ENCODE results near the gene APOBEC3F. TPM values are rescaled to one million over a fixed set of nuclear protein-coding genes. Genes with fewer than 3 reads are reported as not detected.

APOBEC3F gene
- polyA plus RNA-seq, 3 donors from 2014 or later: 9.0 to 43.0 (median 16.8) TPM

DNA sequence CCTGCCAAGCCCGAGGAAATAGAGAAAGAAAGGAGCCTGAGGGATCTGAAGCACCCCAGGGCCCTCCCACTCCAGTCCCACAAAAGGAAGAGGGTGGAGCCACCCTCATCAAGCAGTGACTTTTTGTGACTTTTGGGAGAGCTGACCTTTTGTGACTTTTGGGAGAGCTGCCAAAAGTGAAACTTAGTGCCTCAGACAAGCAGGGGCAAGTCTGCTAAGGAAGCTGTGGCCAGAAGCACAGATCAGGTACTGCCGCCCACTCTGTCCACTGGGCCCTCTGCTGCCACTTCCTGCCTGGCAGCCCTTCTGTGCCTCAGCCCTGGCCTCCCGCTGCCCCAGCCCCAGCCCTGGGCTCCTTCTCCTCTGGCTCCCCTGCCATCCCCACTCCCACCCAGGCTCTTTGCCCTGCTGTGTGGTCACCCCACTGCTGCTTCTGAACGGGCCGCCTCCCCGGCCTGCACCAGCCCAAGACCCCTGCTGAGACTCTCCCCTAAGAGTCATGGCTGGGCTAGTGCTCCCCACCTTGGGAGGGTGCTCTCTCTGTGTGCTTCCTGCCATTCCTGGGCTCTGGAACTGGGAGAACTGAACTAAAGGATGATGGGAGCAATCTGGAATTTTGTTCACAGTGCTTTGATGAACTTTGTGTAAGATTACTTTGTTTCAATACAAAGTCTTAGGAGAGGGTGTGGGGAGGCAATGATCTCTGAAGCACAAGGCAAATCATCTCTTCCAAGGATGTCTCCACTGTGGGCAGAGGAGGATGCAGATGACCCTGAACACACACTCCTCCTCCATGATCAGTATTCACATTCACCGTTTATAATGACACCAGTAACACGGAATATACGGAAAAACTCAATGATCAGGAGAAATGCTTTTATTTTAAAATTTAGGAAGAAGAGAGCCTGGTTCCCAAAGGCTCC, 56.7 kb downstream of the APOBEC3F start, which contains the start of gene APOBEC3H:
Gene APOBEC3H (plus strand): TSS at position 147 of the 923 bp plus-strand sequence. CDS start 3,035 bp downstream, outside the sequence.
- Mint-ChIP-seq H3K9me3 (no peaks in the 10 kb centered on the region), H3K27me3 (ENCODE audit: low read depth in 3 of 3) (peaks cover 2 to 16% (median 10%) of the 10 kb centered on the region in 3 donors), H3K27ac (peak within 1 kb of the TSS; percentile 93 to 100 (median 98)), H3K36me3 (no peaks in the 10 kb centered on the region), H3K4me3 (peak within 1 kb of the TSS; percentile 76 to 87 (median 80)), H3K4me1 (peaks cover 79 to 83% of the 10 kb centered on the region in 2 donors)
- DNase-seq: peak; percentile 63 to 68 (median 67)

- Mint-ChIP-seq H3K36me3 (no peaks in the 10 kb centered on the region), H3K4me1 (peaks cover 73 to 77% of the 10 kb centered on the region in 2 donors), H3K4me3 (peak overlapping the region; percentile 76 to 87 (median 80)), H3K27me3 (ENCODE audit: low read depth in 3 of 3) (peaks cover 2 to 16% (median 9%) of the 10 kb centered on the region in 3 donors), H3K27ac (peak overlapping the region; percentile 93 to 100 (median 98)), H3K9me3 (no peaks in the 10 kb centered on the region)
- peak in 2 of 3 donors; percentile 22 to 42 for DNase-seq
These were observed 57.4 kb downstream of the APOBEC3F start for GRCh38 chr22:39098026-39098425.

GRCh38 chr22:39098576-39098975, 57.9 kb downstream of the APOBEC3F start:
- Mint-ChIP-seq H3K27me3 (ENCODE audit: low read depth in 3 of 3) (peaks cover 2 to 13% (median 9%) of the 10 kb centered on the region in 3 donors), H3K27ac (peak overlapping the region; percentile 93 to 100 (median 98)), H3K4me1 (peaks cover 75% of the 10 kb centered on the region in 2 donors), H3K4me3 (peak overlapping the region; percentile 51 to 87 (median 60)), H3K36me3 (peaks cover 0 to 5% (median 0%) of the 10 kb centered on the region in 3 donors), H3K9me3 (no peaks in the 10 kb centered on the region)
- no peak for DNase-seq

DNA sequence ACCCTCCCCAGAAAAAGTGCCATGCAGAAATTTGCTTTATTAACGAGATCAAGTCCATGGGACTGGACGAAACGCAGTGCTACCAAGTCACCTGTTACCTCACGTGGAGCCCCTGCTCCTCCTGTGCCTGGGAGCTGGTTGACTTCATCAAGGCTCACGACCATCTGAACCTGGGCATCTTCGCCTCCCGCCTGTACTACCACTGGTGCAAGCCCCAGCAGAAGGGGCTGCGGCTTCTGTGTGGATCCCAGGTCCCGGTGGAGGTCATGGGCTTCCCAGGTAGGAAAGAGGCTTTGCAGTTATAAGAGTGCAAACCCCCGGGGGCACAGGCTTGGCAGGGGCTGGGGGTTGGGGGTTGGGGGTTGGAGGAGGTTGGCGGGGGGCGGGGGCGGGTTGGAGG, 60.6 kb downstream of the APOBEC3F start:
- Mint-ChIP-seq H3K27me3 (ENCODE audit: low read depth in 3 of 3) (peaks cover 2 to 10% (median 3%) of the 10 kb centered on the region in 3 donors), H3K27ac (peak overlapping the region in 3 of 6 donors; percentile 46 to 83 (median 62)), H3K4me3 (peak overlapping the region in 1 of 5 donors; percentile 41), H3K36me3 (peaks cover 0 to 6% (median 0%) of the 10 kb centered on the region in 3 donors), H3K9me3 (no peaks in the 10 kb centered on the region), H3K4me1 (peaks cover 50 to 54% of the 10 kb centered on the region in 2 donors)
- no peak for DNase-seq

GRCh38 chr22:39103431-39103830, 62.8 kb downstream of the APOBEC3F start:
- Mint-ChIP-seq H3K27me3 (ENCODE audit: low read depth in 3 of 3) (peaks cover 0 to 2% (median 0%) of the 10 kb centered on the region in 3 donors), H3K36me3 (peaks cover 0 to 6% (median 0%) of the 10 kb centered on the region in 3 donors), H3K9me3 (no peaks in the 10 kb centered on the region), H3K27ac (peak overlapping the region in 4 of 6 donors; percentile 52 to 86 (median 65)), H3K4me3 (no peak overlapping the region), H3K4me1 (peaks cover 32% of the 10 kb centered on the region in 2 donors)
- no peak for DNase-seq

Other genes starting within 250 kb of the APOBEC3F start
- 10 to 100 TPM; 16.7 to 16.9 (median 16.8) TPM for gene DNAL4, start 246.7 kb upstream of the APOBEC3F start, polyA plus RNA-seq
- 1 to 10 TPM in 1 of 3 donors, under 1 TPM in 2; 0.59 to 1.4 (median 0.66) TPM for gene NPTXR, start 196.8 kb upstream of the APOBEC3F start, polyA plus RNA-seq
- 10 to 100 TPM in 1 of 3 donors, 1 to 10 TPM in 2; 5.2 to 16.1 (median 6.3) TPM for gene CBX6, start 168.6 kb upstream of the APOBEC3F start, polyA plus RNA-seq
- gene APOBEC3A, start 83.3 kb upstream of the APOBEC3F start, polyA plus RNA-seq: not detected
- 1 to 10 TPM; 2.0 to 3.9 (median 3.3) TPM for gene APOBEC3B, start 58.5 kb upstream of the APOBEC3F start, polyA plus RNA-seq
- gene APOBEC3C, start 26.6 kb upstream of the APOBEC3F start, polyA plus RNA-seq: 100 to 1,000 TPM; 242 to 468 (median 346) TPM
- 10 to 100 TPM in 2 of 3 donors, 1 to 10 TPM in 1; 3.9 to 25.3 (median 15.4) TPM for gene APOBEC3D, start 19.7 kb upstream of the APOBEC3F start, polyA plus RNA-seq
- 100 to 1,000 TPM; 494 to 885 (median 545) TPM for gene APOBEC3G, start 36.4 kb downstream of the APOBEC3F start, polyA plus RNA-seq
- 10 to 100 TPM; 16.7 to 22.2 (median 21.7) TPM for gene APOBEC3H, start 56.4 kb downstream of the APOBEC3F start, polyA plus RNA-seq
- gene CBX7, start 111.8 kb downstream of the APOBEC3F start, polyA plus RNA-seq: 1 to 10 TPM; 4.5 to 9.6 (median 9.1) TPM
- gene PDGFB, start 204.1 kb downstream of the APOBEC3F start, polyA plus RNA-seq: under 1 TPM in 2 of 3 donors, not detected in 1; 0.58 to 0.61 TPM